MM.1S (cell line): ENCODE measurements around the gene HEBP2.

Source experiments
- DNase-seq: peaks from one replicate; pipeline ENCODE4 v3.0.0-alpha.2; 2015
- H2AFZ ChIP-seq: fragments of 300-600 bp; sonication (generic); 2 replicates; pipeline ENCODE4 v1.6.0; 2016; ENCODE audit warnings: antibody characterized with exemption, low read length
- H3F3A ChIP-seq: fragments of 300-600 bp; sonication (generic); 2 replicates; pipeline ENCODE4 v1.6.1; 2016; ENCODE audit warnings: mild to moderate bottlenecking, antibody characterized with exemption, low read length, moderate library complexity, mixed read lengths; ENCODE audit not compliant: insufficient read depth
- H3K27ac ChIP-seq: fragments of 300-600 bp; sonication (generic); 2 replicates; pipeline ENCODE4 v1.5.1; 2016; ENCODE audit warnings: mild to moderate bottlenecking, low read length
- H3K27me3 ChIP-seq: fragments of 300-600 bp; sonication (generic); replicated peaks from 2 replicates; pipeline ENCODE4 v1.6.0; 2016; ENCODE audit warnings: low read length; ENCODE audit not compliant: insufficient read depth
- H3K36me3 ChIP-seq: fragments of 300-600 bp; sonication (generic); replicated peaks from 2 replicates; pipeline ENCODE4 v1.6.1; 2016; ENCODE audit warnings: mild to moderate bottlenecking, low read length, mixed read lengths; ENCODE audit not compliant: insufficient read depth
- H3K4me1 ChIP-seq: fragments of 300-600 bp; sonication (generic); 2 replicates; pipeline ENCODE4 v1.6.1; 2016; ENCODE audit warnings: low read length, mixed read lengths
- H3K4me2 ChIP-seq: fragments of 300-600 bp; sonication (generic); 2 replicates; pipeline ENCODE4 v1.6.0; 2016; ENCODE audit warnings: low read depth, low read length
- H3K4me3 ChIP-seq: fragments of 300-600 bp; sonication (generic); 2 replicates; pipeline ENCODE4 v1.5.1; 2016; ENCODE audit warnings: low read length, mixed read lengths
- H3K79me2 ChIP-seq: fragments of 300-600 bp; sonication (generic); 2 replicates; pipeline ENCODE4 v1.6.1; 2016; ENCODE audit warnings: mixed run types, low read length, mixed read lengths
- H3K9ac ChIP-seq: fragments of 300-600 bp; sonication (generic); 2 replicates; pipeline ENCODE4 v1.6.1; 2016; ENCODE audit warnings: low read length, mixed read lengths
- H3K9me2 ChIP-seq: fragments of 300-600 bp; sonication (generic); replicated peaks from 2 replicates; pipeline ENCODE4 v1.6.1; 2016; ENCODE audit warnings: mild to moderate bottlenecking, low read length, mixed read lengths; ENCODE audit not compliant: insufficient read depth
- H3K9me3 ChIP-seq: fragments of 300-600 bp; sonication (generic); replicated peaks from 2 replicates; pipeline ENCODE4 v1.6.1; 2016; ENCODE audit warnings: mild to moderate bottlenecking, low read length, mixed read lengths; ENCODE audit not compliant: insufficient read depth
- H4K20me1 ChIP-seq: fragments of 300-600 bp; sonication (generic); 2 replicates; pipeline ENCODE4 v1.6.1; 2016; ENCODE audit warnings: mild to moderate bottlenecking, low read length, moderate library complexity, mixed read lengths; ENCODE audit not compliant: insufficient read depth
- CTCF ChIP-seq: fragments of 300-600 bp; sonication (generic); IDR thresholded peaks from 2 replicates; pipeline ENCODE4 v1.5.1; 2016; ENCODE audit warnings: antibody characterized with exemption, low read length, mixed read lengths
- EZH2 ChIP-seq: fragments of 300-600 bp; sonication (generic); optimal IDR thresholded peaks from 2 replicates; pipeline ENCODE3; 2017; ENCODE audit warnings: low read depth, mild to moderate bottlenecking, antibody characterized with exemption, low read length, mixed read lengths
- EZH2phosphoT487 ChIP-seq: fragments of 300-600 bp; sonication (generic); IDR thresholded peaks from 2 replicates; pipeline ENCODE4 v1.6.1; 2018; ENCODE audit warnings: antibody characterized with exemption, low read length

The HEBP2 gene

GRCh38 chr6:138370631-138371451, 33.2 kb upstream of the HEBP2 start:
- no peaks in the 10 kb centered on the region for H3F3A ChIP-seq
- no peak overlapping the region for H3K4me2 ChIP-seq
- H2AFZ ChIP-seq: no peak overlapping the region
- H3K27ac ChIP-seq: no peak overlapping the region
- H3K36me3 ChIP-seq: no peaks in the 10 kb centered on the region
- no peaks in the 10 kb centered on the region for H3K4me1 ChIP-seq
- no peaks in the 10 kb centered on the region for H3K9me2 ChIP-seq
- H3K9ac ChIP-seq: no peak overlapping the region
- TF ChIP-seq EZH2phosphoT487: no peak
- TF ChIP-seq CTCF: no peak
- no peak for TF ChIP-seq EZH2
- H3K27me3 ChIP-seq: no peaks in the 10 kb centered on the region
- no peaks in the 10 kb centered on the region for H4K20me1 ChIP-seq
- no peak for DNase-seq
- H3K4me3 ChIP-seq: no peak overlapping the region
- H3K79me2 ChIP-seq: no peaks in the 10 kb centered on the region
- no peaks in the 10 kb centered on the region for H3K9me3 ChIP-seq

- Histone ChIP-seq H3K27ac (no peak overlapping the region), H3K9me2 (no peaks in the 10 kb centered on the region), H3K9ac (no peak overlapping the region), H3K4me3 (no peak overlapping the region), H3K79me2 (no peaks in the 10 kb centered on the region), H4K20me1 (no peaks in the 10 kb centered on the region), H2AFZ (no peak overlapping the region), H3K4me1 (no peaks in the 10 kb centered on the region), H3F3A (no peaks in the 10 kb centered on the region), H3K9me3 (no peaks in the 10 kb centered on the region), H3K4me2 (no peak overlapping the region), H3K36me3 (no peaks in the 10 kb centered on the region), H3K27me3 (no peaks in the 10 kb centered on the region)
- DNase-seq: no peak
- TF ChIP-seq EZH2 (no peak), EZH2phosphoT487 (no peak), CTCF (no peak)
Measured at GRCh38 chr6:138371452-138371711, 32.6 kb upstream of the HEBP2 start.

GRCh38 chr6:138371720-138372119, 32.3 kb upstream of the HEBP2 start:
- no peaks in the 10 kb centered on the region for H3K9me3 ChIP-seq
- no peaks in the 10 kb centered on the region for H4K20me1 ChIP-seq
- no peak overlapping the region for H2AFZ ChIP-seq
- no peak overlapping the region for H3K4me3 ChIP-seq
- H3K4me1 ChIP-seq: no peaks in the 10 kb centered on the region
- no peak overlapping the region for H3K4me2 ChIP-seq
- no peak overlapping the region for H3K9ac ChIP-seq
- no peak for DNase-seq
- no peaks in the 10 kb centered on the region for H3K27me3 ChIP-seq
- no peaks in the 10 kb centered on the region for H3K9me2 ChIP-seq
- H3K36me3 ChIP-seq: no peaks in the 10 kb centered on the region
- no peak for TF ChIP-seq CTCF
- TF ChIP-seq EZH2phosphoT487: no peak
- no peak for TF ChIP-seq EZH2
- no peaks in the 10 kb centered on the region for H3K79me2 ChIP-seq
- H3K27ac ChIP-seq: no peak overlapping the region
- H3F3A ChIP-seq: no peaks in the 10 kb centered on the region
